LNCaP clone FGC (cell line): ENCODE data around the gene FRMD6.
"Not testable (repeated sequence)": the region's sequence is repeated elsewhere in the genome, so short reads cannot be mapped to it uniquely, and the experiment has no call there.

Source experiments
- DNase-seq: peaks from one replicate; pipeline ENCODE4 v3.0.0-alpha.2; 2011; ENCODE audit warnings: low read depth
- H3K4me3 ChIP-seq: 2 replicates; pipeline ENCODE4 v1.5.1; 2011; ENCODE audit warnings: mild to moderate bottlenecking, low read depth, low read length, control low read depth
- TF ChIP-seq, protein P1 (sequence below): IDR thresholded peaks from 2 replicates; pipeline ENCODE4 v1.5.1; 2012; ENCODE audit warnings: mild to moderate bottlenecking; ENCODE audit not compliant: control insufficient read depth, insufficient read depth; ENCODE audit errors: extremely low read depth

The FRMD6 gene

GRCh38 chr14:51759950-51760349 is 108.2 kb downstream of the FRMD6 start:
- DNase-seq = no peak
- no peak overlapping the region for H3K4me3 ChIP-seq
- TF ChIP-seq, protein P1, sequence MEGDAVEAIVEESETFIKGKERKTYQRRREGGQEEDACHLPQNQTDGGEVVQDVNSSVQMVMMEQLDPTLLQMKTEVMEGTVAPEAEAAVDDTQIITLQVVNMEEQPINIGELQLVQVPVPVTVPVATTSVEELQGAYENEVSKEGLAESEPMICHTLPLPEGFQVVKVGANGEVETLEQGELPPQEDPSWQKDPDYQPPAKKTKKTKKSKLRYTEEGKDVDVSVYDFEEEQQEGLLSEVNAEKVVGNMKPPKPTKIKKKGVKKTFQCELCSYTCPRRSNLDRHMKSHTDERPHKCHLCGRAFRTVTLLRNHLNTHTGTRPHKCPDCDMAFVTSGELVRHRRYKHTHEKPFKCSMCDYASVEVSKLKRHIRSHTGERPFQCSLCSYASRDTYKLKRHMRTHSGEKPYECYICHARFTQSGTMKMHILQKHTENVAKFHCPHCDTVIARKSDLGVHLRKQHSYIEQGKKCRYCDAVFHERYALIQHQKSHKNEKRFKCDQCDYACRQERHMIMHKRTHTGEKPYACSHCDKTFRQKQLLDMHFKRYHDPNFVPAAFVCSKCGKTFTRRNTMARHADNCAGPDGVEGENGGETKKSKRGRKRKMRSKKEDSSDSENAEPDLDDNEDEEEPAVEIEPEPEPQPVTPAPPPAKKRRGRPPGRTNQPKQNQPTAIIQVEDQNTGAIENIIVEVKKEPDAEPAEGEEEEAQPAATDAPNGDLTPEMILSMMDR = no peak

- DNase-seq, H3K4me3 ChIP-seq: not testable (repeated sequence)
These were observed 114.0 kb downstream of the FRMD6 start for GRCh38 chr14:51765726-51766125.

- not testable (repeated sequence) for DNase-seq, H3K4me3 ChIP-seq
These were observed 114.9 kb downstream of the FRMD6 start for GRCh38 chr14:51766586-51766985.

DNA sequence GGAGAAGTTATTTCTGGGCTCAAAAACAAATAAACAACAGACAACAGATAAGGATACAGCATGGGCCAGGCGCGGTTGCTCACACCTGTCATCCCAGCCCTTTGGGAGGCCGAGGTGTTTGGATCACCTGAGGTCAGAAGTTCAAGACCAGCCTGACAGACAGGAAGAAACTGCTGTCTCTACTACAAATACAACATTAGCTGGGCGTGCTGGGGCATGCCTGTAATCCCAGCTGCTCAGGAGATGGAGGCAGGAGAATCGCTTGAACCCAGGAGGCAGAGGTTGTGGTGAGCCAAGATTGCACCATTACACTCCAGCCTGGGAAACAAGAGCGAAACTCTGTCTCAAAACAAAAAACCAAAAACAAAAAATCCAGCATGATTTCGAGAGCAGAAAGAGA is 117.6 kb downstream of the FRMD6 start:
- not testable (repeated sequence) for H3K4me3 ChIP-seq, DNase-seq

DNA sequence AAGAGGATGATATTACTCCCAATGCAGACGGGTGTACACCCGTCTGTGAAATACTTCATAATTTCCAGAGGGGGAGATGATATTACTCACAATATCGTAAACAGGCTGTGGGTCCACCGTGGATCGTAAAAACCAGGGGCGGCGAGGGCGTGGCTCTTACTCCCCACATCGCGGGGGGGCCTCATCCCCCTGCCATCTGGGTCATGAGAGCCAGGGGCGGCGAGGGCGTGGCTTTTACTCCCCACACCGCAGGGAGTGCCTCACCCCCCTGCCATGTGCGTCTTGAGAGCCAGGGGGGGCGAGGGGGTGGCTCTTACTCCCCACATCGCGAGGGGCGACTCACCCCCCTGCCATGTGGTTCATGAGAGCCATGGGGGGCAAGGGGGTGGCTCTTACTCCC is 122.5 kb downstream of the FRMD6 start:
- H3K4me3 ChIP-seq = no peak overlapping the region
- TF ChIP-seq, protein P1 = no peak
- no peak for DNase-seq

DNA sequence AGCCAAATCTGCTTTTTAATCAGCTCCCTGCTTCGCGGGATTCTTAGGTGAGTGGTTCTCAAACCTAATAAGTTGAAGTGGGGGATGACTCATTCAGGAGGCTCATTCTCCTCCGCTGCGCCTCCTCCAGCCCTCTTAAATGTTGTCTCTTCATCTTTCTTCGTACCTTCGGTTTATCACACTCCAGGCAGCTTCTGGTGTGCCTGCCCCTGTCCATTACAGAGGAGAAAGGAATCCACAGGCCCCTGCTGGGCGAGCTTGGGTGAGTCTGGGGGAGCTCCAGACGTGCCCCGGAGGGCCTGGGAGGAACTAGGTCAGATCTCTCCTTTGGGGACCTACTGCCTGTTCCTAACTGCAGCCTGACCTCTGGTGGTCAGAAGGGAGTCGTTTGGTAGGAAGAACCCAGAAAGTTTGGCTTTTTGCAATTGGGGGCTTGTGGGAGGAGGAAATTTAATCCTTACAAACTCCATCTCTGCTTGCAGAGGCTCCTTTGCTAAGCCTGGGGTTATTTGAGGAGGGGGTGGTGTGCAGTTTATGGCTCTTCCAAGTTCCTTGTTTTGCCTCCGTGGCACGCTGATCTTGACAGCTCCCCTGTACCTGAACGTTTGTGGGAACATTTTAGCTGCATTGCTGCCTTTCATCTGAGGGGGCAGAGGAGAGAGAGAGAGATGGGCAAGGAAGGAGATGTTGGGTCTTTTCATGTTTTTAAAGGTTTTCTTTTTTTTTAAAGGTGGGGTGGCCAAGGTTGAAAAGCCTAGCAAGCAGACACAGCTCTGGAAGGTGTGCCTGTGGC is 124.6 kb downstream of the FRMD6 start:
- H3K4me3 ChIP-seq = no peak overlapping the region
- TF ChIP-seq, protein P1 = peak; percentile 74
- no peak for DNase-seq

DNA sequence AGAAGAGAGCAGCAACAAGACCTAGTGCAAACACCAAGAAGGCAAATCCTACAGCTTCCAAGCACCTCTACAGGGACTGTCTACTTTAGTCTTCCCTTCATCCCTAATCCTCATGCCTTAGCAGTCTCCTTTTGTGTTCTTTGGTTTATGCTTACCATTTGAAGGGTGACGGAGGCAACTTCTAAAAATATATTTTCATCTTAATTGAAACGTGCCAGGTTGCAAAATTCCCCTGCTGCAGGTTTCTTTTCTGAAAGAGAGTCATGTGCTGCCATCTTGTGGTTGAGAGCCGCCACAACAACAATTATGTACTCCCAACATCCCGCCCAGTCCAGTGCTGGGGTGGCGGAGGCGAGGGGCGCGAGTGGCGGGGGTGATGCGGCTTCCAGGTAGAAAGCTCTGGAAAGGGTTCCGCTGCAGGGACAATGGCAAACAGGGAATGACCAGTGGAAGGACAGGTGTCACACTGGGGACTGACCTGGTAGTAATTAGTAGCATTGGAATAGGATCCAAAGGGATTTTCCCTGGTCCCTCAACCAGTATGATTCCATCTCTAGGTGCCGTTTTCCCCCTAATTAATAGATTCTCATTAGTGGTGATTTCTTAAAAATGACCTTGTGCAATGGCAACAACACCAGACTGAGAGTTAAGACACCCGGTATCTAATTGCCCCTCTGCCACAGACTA is 128.4 kb downstream of the FRMD6 start:
- peak; percentile 6 for DNase-seq
- TF ChIP-seq, protein P1 = peak; percentile 73
- H3K4me3 ChIP-seq = no peak overlapping the region
